GM19438 (cell line): ENCODE data around the gene HOXC12.

Source experiments
- ATAC-seq: cut with Tn5 transposase; IDR thresholded peaks from one replicate; pipeline ENCODE4 v1.9.1; 2021; ENCODE audit warnings: low read depth; ENCODE audit not compliant: unreplicated experiment

The HOXC12 gene

DNA sequence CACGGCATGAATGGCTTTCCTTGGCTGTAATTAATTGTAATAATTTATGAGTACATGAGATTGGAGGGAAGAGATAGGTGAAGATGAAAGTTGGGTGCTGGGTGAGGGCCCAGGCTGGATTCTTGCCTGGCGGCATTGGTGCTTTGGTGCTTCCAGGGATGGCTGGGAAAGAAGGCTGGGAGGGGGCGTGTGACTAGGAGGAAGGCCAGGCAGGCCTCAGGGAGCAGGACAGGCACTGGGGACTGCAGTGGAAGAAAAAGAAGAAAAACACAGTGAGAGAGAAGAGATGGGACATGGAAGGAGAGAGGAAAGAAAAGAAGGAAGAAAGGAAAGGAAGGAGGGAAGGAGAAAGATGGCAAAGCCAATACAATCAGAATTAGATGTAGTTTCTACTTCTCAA lies 48.9 kb downstream of the HOXC12 start:
- no peak for ATAC-seq

DNA sequence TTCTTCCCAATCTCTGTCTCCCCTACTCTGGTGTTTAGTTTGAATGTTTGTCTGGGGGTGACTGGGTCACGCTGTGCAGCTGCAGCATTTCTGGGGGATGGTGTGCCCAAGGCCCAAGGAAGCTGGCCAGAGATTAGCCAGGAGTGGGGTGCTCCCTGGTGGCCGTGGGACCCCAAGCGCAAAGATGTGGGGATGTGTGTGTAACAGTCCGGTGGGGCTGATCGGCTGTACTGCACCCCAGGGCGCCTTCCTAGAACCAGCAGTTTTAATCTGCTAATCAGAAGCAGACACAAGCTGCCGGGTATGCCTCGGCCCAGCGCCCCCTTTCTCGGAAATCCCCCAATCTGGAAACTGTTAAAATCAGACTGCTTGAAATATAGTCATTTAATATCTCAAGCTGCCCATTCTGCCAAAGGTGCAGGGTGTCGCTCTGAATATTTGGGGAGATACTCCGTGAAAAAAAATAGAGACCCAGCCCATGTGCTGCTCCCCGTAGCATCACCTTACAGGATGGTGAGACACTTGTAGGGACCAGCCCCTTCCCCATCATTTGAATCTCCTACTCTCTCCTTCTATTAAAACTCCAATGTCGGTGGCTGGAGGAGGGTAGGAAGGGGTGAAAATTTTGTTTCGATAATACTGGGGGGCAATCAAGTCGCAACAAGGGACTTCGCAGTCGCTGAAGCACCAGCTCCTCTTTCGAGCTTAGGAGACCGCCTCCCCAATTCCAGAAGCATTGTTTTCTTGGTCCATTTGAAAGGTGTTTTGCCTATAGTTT lies 49.5 kb downstream of the HOXC12 start:
- ATAC-seq, result no peak

DNA sequence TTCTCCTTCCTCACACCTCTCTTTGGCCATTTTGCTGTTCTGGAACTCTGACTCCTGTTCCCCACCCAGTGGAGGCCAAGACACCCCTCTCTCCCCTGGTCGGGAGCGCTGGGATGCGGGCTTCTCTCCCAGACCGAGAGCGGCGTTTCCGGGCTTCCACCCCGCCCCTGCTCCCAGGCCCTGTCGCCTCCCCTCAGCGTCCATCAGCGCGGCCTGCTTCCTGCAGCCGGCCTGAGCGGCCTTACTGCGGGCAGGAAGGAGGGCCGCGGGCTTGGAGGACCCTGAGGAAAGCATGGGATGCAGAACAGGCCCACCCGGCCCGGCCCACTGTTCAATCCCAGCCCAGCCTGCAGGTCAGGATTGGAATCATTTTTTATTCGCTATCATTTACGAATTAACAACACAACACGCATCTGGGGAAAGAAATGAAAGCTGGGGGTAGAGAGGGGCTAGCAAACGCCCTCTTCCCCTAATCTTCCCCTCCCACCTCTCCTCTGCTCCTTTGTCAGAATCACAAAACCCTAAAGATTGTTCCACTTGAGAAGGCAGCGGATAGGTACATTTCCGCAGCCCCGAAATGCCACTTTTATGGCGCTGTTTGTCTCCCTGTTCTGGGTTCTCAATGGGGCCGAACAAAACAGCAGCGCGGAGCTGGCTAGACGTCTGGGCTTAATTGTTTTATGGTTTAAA lies 50.3 kb downstream of the HOXC12 start:
- no peak for ATAC-seq

DNA sequence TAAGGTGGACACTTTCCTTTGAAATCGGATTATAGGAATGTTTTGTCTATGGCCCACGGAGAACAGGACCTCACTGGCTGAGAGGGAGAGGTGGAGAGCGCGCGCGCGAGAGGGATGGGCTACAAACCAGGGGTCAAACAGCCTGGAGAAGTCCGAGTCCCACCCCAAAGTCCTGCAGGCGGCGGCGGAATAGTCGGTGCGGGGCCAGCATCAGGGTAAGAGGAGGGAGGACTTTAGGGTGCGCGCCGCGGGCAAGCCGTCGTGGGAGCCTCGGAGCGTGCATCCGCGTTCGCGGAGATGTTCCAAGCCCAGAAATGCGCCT lies 50.8 kb downstream of the HOXC12 start:
- ATAC-seq, result no peak

DNA sequence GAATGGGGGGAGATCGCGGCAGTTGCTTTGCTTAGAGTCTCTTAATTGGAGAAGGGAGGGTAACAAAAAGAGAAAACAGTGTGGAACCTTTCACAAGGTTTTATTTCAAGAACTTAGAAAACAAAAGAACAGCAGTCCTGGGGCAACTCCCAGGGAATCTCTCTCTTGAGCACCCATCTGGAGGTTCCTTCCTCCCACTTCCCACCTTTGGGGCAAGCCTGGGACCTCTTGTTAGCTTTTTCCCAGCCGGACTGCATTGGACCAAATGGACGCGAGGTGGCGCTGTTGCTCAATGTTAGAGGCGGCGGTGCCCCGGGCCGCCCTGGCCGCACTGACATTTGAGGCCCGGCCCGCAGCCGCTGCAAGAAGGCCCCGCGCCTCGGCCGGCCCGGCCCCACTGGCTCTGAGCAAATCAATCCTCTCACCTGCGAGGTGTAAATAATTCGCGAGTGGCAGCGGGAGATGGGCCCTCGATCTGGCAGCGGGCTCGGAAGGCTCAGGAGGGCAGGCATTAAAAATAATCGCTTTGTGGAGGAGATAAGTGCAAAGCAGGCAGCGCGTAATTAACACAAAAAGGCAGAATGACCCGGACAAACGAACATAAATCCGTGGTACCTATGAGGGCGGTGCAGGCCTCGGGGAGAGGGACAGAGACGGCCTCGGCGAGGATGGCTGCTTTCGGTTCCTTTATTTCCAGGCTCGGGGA lies 51.3 kb downstream of the HOXC12 start:
- ATAC-seq, result no peak

DNA sequence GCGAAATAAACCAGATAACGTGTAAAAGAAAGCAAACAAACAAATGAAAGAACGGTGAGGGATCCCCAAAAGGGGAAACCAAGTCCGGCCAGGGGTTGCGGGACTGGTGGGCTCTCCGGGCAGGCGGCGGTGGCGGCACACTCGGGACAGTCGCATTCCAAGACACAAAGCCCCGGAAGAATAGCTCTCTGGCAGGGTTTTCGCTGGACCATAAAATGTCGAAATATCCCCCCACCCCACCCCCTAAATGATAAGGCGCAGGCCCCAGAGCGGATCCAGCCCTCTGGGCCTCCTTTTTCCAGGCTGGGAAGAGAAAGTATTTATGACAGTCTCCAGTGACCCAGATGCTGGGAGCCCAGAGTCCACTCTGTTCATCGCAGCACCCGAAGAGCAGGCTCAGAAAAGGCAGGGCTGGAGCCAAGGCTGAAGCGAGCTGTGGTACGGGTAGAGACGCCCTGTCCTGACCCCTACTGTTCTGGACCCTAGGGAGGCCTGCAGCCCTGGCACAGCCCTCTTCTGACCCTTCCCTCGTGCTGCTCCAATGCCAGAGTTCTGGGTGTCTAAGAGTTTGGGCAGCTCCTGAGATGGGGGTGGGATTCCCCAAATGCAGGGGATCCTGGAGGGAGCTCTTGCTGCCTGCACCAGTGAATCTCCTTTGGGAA lies 52.0 kb downstream of the HOXC12 start:
- no peak for ATAC-seq

DNA sequence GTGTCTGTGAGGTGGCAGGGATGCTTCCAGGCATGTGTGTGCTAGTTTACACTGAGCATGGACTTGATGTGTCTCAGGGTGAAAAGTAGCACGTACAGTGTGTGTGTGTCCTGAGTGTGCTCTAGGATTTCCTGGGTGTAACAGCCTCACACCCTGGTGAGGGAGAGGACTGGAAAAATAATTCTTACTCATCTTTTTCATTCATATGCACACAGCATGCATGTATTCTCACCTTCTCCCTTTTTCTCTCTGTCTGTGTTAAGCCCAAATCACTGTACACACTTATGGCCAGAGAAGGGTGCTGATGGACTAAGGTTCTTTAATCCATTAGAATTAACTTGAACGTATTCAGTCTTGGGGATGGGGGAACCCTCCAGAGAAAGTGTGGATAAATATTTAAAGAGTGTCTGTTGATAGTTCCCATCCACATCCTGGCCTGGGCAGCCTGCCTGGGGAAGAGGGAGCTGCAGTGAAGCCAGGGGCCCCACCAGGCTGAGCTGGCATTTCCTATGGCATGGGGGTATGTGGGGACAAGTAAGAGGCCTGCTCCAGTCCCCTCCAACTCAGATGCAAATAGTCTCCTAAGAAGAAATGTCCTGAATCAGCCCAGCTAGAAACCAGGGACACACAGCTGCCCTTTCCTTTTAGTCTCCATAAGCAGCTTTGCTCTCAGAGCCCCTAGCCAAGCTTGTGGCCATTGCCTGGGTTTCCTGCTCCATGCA lies 53.0 kb downstream of the HOXC12 start:
- ATAC-seq, result no peak

DNA sequence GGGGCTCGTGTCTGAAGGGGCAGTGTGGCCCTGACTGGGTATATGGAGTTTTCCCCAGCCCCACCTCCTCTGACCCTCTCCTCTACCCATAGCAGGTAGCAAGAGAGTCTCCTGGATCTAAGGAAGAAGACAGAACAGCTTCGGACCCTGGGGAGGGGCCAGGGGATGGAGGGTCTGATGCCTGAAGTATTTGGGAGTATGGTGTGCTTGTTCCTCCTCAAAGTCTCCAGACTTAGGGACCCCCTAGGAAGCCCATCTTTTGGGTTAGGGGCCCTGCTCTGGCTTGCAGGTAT lies 53.5 kb downstream of the HOXC12 start:
- no peak for ATAC-seq
